NCI-H2227 treated with DMSO at 0.1 percent for 48 hours (cell line): ENCODE data around the gene DNAJB8.

ENCODE experiments used
- DNase-seq: peaks from one replicate; lab custom pipeline; 2025; lab: John Stamatoyannopoulos, UW

Gene DNAJB8

DNA sequence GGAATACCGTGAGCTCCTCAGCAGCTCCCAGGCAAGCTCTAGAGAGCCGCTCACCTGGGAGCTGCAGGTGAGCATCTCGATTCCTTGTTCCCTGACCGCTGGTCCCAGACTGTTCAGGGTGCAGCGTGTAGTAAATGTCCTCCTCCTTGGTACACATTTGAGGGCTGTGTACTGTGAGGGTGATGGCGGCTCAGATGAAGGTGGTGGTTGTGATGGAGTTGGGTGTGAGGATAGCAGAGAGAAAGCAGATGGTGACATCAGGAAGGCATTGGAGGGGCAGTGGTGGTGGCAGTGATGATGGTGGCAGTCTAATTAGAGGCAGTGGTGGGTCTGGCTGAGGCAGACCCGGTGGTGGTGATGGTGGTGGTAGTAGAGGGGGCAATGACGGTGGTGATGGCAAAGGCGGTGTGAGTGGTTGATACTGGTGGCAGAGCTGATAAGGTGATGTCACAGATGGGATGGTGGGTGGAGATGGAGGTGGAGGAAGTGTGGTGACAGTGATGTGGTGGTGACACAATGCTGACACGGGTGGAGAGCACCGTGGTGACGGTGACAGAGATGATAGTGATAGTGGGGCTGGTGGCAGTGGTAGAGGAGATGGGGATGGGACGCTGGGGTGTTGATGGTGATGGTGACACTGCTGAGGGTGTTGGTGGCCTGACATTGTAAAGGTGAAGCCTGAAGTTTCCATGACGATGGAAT lies at the start of gene DNAJB8:
DNAJB8 (minus strand) TSS at position 51 of the 702 bp plus-strand sequence. CDS start 3,645 bp downstream, outside the sequence.
- no peak for DNase-seq

DNA sequence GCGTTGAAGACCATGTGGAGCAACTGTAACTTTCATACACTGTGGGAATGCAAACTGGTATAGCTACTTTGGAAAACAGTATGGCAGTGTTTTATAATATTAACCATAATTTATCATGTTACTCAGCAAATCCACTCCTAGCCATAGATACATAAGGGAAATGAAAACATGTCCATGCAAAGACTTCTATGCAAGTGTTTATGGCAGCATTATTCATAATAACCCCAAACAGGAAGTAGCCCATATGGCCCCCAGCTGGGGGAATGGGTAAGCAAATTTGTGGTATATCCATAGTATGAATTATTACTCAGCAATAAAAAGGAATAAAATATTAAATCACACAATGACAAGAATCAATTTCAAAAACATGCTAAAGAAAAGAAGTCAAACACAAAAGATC lies 49.3 kb upstream of the DNAJB8 start:
- DNase-seq, result no peak

DNA sequence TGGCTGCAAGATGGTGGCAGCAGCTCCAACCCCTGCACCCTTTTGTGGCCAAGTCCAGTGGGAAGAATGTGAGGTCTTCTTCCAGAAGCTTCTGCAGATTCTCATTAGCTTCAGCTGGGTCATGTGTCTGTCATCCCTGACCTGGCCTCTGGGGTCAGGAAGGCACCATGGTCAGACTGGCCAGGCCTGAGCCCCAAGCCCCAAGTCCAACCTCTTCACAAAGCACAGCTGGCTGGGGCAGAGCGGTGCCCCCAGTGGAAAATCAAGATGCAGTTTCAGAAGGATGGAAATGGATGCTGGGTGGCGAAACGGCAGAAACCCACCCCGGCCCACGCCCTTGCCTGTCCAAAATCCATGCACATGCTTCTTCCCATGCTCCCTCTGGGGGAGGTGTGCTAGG lies 42.2 kb upstream of the DNAJB8 start:
- no peak for DNase-seq

DNA sequence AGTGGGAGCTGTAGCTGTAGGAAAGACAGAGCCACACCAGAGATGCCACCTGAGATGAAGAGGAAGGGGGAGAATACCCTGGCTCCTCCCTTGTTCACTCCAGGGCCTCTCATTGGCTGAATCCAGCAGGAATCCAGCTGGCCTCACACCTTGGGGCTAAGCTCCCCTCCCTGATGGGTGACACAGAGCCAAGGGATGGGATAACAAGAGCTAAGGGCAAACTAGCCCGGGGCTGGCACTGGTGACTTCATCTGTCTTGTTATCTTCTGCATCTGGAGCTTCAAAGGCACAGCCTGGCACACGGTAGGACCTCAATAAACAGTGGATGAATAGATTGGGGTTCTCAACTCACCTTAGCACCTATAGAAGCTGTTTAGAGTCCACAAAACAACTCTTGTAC lies 40.1 kb upstream of the DNAJB8 start:
- no peak for DNase-seq

DNA sequence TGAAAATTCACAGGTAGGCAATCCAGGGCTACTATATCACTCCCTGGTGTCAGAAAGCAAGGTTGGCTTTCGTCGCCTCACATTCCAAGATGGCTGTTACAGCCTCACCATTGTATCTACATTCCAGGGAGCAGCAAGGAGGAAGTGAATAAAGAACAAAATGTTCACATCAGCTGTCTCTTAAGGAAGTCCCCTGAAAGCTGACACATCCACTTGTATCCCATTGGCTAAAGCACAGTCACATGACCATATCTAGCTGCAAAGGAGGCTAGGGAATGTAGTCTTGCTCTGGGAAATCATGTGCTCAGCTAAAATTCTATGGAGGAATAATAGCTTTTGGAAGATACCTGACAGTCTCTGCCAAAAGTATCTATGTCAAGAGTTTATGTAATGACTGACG lies 39.1 kb upstream of the DNAJB8 start:
- no peak for DNase-seq

DNA sequence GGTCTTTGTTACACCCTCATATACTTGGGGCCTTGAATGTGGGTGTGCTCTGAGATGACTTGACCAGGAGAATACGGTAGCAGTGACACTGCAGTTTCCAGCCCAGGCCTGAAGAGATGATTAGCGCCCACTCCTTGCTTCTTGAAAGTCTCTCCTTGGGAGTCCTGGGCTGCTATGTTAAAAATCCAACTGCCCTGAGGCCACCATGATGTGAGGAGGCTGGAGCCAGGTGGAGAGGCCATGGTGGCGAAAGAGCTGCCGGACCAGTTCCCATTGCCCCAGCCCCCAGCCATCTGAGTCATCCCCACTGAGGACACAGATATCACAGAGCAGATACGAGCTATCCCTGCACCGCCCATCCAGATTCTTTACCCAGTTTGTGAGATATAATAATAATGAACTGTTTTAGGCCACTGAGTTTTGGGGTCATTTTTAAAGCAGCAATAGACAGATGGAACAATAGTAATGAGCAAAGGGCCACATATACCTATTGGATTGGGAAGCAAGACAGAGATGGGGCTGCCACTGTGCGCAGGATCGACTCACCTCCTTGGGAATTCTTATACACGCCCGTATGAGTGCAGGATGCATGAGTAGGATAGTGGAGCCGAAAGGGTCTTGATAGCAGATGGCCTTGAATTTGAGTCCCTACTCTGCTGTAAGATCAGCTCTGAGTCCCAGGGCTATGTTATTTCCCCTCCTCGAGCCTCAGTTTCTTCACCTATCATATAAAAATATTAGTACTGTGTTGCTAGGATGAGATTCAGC lies 38.5 kb upstream of the DNAJB8 start:
- DNase-seq, result no peak

DNA sequence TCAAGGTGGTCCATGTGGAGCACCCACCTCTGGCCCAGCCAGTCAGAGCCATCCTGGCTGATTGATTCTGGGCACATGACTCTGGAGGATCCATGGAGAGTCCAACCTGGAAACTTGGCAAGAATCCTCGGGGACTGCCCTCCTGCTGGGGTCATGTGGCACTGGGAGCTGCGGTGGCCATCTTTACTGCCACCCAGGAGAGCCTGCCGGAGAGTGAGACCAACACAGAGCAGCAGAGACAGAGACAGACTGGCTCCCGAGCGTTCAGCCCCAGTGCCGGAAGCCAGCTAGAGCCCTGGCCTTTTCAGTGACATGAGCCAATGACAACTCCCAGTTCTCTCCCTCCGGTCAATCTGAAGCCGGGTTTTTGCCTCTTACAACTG lies 37.8 kb upstream of the DNAJB8 start:
- DNase-seq, result no peak

DNA sequence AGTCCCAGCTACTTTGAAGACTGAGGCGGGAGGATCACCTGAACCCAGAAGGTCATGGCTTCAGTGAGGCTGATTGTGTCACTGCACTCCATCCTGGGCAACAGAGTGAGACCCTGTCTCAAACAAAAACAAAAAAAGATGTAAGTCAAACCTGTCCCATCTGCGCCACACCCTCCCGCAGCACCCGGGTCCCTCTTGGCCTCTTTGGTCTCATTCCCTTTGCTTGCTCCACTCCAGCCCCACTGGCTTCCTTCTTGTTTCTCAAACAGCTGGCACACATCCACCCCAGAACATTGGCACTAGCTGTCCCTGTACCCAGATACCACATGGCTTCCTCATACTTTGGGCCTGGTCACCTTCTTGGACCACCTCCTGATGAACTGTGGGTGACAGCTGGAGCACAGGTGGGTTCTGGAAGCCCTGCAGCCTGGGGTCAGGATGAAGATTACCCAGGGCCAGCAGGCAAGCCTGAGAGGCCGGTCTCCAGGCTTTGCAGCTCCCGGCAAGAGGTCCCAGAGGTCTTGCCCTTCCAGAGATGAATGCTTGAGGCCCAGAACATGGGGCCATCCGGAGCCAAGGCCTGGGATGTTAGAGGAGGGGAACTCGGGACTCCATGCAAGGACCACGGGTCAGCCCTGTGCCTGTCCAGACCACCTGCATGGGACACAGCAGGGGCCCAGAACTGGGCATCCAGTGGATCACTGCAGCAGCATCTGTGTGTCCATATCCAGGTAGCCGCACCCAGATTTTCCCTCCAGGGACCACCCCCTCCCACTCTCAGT lies 37.3 kb upstream of the DNAJB8 start:
- DNase-seq, result no peak

DNA sequence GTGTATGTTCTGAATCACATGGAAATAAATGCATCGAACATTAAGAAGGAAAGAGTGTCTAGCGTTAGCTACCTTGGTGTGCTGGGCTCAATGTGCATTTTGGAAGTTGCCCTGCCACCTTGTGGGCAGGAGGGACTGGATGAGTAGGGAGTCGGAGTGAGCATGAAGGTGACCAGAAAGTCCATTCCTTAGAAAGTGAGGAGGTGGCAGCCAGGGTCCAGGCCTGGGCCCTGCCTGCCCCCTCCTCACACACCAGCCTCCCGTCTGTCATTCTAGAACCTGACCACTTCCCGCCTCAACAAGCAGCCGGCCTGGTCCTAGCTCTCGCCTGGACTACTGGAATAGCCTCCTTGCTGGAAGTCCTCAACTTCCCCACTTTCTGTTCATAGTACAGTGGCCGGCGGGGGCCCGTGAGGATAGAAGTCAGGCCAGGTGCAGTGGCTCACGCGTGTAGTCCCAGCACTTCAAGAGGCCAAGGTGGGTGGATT lies 36.5 kb upstream of the DNAJB8 start:
- DNase-seq, result no peak

DNA sequence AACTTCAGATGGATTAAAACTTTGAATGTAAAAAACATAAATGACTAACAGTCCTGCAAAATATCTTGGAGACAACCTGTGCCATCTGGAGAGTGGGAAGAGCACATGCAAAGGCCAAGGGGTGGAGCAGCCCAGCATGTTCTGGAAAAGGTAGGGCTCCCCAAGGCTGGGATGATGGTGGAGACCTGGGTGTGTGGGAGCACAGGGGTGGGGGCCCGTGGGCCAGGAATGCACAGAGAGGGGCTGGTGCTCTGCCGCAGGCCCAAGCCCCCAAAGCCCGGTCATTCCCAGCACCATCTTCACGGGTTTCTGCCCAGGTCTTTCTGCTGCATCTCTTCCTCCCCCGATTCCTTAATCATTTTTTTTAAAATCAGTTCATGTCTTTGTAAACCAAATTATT lies 36.0 kb upstream of the DNAJB8 start:
- DNase-seq, result no peak

DNA sequence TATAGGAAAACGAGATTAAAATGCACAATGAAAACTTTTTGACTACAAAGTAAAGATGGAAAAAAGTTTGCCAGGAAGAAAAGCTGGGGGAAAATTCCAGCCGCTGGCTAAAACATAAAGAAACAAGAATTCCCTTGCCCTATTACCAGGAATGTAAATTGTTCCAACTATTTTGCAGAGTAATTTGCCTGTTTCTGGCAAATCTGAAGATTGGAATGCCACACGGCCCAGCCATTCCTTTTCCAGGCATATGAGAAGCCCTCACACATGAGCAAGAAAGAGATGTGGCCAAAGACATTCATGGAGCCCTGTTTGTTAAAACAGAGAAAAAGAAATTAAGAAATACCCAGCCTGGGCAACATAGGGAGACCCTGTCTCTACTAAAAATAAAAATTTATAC lies 34.7 kb upstream of the DNAJB8 start:
- DNase-seq, result no peak

DNA sequence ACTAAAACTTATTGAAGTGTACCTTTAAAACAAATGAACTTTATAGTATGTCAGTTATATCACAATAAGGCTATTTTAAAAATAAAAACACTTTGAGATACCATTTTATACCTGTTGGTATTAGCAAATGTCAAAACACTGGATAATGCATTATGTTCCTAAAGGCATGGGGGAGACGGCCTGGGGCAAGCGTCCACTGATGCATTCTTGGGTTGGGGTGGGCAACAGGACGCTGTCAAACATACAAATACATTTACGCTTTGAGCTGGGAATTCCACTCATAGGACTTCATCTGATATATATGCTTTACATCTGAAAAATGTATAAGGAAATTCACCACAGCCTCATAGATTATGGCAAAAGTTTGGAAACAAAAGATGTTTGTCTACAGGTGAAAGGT lies 33.9 kb upstream of the DNAJB8 start:
- DNase-seq, result no peak

DNA sequence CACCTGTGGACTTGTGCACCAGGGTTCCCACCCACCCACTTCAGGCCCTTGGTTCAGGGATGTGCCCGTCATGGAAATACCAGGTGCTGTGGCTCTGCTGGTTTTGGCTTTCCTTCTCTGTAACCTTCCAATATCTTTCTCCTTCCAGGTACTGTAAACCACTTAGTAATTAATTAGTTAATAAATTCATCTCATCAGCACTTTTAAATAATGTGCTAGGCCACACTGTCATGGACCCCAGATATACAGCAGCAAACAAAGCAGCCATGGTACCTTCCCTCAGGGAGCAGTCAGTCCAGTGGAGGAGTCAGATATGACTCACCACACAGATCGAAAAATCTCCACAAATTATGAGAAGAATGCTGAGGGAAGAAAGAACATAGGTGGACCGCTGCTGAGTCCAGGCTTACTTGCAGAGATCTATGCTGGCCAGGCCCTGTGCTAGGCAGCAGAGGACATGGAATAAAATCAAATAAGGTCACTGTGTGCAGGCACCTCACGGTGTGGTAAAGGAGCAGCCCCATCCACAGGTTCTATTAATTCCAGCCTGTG lies 33.1 kb upstream of the DNAJB8 start:
- DNase-seq, result no peak

DNA sequence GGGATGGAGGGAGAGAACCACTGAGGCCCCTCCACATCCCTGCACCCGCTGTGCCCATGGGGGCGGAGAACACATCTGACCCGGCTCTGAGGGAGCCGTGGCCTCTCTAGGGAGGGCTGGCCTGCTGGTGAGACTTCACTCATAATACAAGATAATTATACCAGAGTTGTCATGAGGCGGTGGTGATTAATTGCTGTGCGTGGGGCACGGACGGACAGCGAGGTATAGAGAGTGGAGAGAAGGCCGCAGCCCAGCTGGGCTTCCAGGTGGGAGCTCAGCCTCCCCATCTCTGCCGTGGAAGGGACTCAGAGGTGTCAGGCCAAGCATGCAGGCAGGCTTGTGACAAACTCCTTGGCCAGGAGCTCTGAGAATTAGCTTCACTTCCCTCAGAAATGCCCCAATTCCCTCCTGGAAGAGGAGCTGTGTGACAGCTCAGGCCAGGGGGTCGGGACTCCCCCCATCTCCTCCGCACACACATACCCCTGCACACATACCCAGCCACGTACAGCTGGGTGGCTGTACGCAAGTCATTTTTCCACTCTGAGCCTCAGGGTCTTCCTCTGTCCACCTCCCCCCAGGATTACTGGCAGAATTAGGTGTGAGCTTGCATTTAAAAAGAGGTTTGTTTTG lies 32.3 kb upstream of the DNAJB8 start:
- DNase-seq, result no peak

DNA sequence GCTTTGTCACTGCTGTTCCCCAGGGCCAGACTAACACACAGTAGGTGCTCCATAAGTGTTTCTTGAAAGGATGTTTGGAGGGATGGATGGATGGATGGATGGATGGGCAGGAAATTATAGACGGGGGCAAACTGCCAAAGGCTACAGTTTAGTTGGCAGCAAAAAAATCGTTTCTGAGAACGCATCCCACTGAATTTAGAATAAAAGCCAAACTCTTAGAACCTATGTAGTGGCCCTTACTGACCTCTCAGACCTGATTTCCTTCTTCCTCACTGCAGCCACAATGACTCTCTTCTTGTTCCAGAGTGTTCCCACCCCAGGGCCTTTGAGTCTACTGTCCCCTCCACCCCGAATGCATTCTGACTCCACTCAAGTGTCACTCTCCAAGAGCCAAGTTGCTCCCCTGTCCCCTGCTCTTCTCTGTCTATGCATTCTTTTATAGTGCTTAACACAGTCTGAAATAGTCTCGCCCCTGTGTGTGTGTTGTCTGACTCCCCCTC lies 31.5 kb upstream of the DNAJB8 start:
- no peak for DNase-seq

DNA sequence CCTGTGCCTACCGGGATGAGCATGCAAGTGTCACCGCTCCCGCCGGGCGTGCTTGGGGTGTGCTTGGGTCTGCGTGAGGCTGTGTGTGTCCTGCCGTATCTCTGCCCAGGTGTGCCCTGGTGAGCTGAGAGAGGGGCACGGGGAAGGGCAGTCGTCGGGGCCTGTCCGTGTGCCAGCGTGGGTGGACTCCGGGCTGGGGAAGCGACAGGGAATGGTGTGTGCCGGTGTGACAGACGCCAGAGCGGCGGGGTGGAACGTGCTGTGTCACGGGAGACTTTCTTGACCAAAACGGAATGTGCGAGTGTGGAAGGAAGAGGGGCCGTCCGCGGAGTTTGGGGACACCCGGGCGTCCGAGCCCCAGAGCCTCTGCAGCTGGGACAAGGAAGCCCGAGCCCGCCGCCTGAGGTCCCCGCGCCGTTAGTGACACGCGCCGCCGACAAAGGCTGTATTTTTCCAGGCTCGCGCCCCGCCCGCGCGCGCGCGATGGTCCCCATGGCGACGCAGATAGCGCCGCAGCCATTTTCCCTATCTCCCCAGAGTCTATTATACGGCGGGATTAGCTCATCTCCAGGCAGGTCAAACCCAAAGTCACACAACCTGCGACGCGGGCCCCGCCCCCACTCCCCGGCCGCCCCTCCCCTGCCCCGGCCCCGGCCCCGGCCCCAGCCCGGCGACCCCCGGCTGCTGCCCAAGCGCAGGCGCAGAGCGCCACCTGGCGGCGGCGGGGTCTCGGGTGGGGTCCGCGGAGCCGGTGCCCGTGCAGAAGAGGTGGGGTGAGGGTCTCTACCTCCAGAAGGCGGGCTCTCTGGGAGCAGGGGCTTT lies 30.8 kb upstream of the DNAJB8 start:
- peak; percentile 32 for DNase-seq

DNA sequence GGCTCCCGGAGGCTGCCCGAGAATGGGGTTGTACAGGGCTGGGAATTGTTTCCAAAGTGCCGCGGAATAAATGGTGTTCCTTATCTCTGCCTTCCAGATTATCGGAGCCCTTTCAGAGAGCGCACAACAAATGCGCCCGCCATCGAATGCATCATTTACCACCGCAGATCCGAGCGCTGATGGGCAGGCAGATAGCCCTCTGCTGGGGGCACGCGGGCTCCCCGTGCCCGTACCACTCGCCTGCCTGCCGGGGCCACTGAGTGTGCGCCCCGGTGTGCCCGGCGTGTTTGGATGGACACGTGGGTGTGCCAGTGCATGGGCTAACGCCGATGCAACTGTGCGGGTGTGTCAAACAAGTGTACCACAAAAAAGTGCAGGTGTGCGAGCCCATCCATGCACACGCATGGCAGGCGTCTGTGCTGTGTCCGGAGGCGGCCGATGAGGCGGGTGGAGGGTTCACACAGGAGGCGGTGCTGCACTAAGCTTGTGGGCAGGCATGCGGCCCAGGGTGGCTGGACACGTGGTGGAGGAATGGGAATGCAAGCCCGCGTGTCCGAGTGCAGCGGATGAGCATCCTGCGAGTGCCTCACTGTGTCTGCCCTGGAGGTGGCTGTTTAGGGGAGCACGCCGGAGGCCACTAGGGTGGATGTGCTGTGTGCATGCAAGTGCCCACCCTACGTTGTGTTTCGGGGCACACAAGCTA lies 30.1 kb upstream of the DNAJB8 start:
- DNase-seq, result no peak

DNA sequence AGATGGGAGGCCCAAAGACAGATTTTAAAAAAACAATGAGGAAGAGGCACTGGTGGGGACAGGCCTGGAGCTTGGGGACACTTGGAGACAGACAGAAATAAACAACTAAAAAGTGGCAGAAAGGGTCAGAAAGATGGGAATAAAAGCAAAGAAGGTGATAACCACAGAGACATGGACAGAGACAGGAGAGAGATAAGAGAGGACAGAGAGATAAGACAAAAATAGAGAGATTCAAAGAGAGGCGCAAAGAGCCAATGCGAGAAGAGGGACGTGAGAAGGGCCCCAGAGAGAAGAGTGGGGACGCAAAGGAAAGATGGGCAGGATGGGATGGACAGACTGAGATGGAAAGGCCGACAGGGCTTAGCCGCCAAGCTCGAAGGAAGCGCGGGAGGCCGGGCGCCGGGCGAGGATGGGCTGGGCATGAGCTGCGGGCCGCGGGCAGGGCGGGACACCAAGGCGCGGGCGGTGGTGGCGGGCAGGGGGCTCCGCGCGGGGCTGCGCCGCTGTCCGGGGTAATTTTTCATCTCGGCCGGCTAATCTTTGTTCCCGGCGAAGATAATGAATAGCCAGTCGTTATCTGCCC lies 29.4 kb upstream of the DNAJB8 start:
- DNase-seq, result no peak

DNA sequence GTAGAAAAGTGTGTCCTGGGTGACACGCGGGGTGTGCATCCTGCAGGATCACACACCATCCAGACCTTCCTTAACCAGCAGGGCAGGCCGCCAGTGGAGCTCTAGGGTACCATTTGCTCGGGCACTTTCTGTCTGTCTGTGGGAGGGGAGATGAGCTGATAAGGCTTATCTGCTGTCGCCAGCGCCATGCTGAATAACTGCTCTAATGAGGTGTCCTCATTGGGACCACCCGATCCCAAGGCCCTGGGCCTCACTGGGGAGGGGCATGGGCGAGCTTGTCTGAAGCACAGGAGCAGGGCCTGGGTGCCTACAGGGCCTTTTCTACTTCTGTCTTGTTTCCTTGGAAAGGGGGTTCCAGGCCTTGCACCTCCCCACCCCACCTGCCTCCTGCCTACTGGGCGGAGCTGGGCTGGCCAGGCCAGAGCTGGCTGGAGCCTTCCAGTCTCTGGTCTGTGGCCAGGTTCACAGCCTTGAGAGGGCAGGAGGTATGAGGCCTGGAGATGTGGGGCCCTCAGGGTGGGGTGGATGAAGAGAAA lies 28.8 kb upstream of the DNAJB8 start:
- no peak for DNase-seq

DNA sequence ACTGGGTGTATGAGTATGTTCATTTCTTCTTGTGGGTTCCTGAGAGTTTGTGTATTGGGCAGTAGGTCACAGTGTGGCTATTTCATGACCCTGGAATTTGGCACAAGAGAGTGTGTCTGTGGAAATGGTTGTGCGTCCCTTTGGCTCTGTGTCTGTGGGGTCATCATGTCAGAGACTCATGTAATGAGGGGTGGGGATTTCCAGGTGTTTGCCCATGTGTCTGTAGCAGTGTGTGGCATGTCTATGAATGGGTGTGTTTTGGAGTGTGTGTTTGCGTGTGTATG lies 27.6 kb upstream of the DNAJB8 start:
- no peak for DNase-seq
